ENCODE measurements around the gene AMBRA1.

Gene AMBRA1

GRCh38 chr11:46498179-46498578 is 95.6 kb downstream of the AMBRA1 start:
- DNase-seq: no peak

- no peak for DNase-seq
Observed at GRCh38 chr11:46497498-46497897, 96.3 kb downstream of the AMBRA1 start.

GRCh38 chr11:46493791-46494190 is 100.0 kb downstream of the AMBRA1 start:
- DNase-seq: no peak

GRCh38 chr11:46492532-46492931 is 101.3 kb downstream of the AMBRA1 start:
- DNase-seq: no peak

GRCh38 chr11:46491661-46492330 is 102.0 kb downstream of the AMBRA1 start:
- DNase-seq: no peak

GRCh38 chr11:46490666-46491065 is 103.2 kb downstream of the AMBRA1 start:
- no peak for DNase-seq

- peak; percentile 60 for DNase-seq
Observed at GRCh38 chr11:46489656-46490560, 103.9 kb downstream of the AMBRA1 start.

- DNase-seq: no peak
Observed at GRCh38 chr11:46485856-46486443, 107.9 kb downstream of the AMBRA1 start.

- no peak for DNase-seq
Observed at GRCh38 chr11:46484101-46484500, 109.7 kb downstream of the AMBRA1 start.

- no peak for DNase-seq
Observed at GRCh38 chr11:46480909-46481308, 112.9 kb downstream of the AMBRA1 start.

GRCh38 chr11:46480166-46480726 is 113.6 kb downstream of the AMBRA1 start:
- DNase-seq: no peak

- no peak for DNase-seq
Observed at GRCh38 chr11:46479601-46480000, 114.2 kb downstream of the AMBRA1 start.

GRCh38 chr11:46478196-46478595 is 115.6 kb downstream of the AMBRA1 start:
- no peak for DNase-seq

- no peak for DNase-seq
Observed at GRCh38 chr11:46477136-46477535, 116.7 kb downstream of the AMBRA1 start.

GRCh38 chr11:46475926-46476545 is 117.8 kb downstream of the AMBRA1 start:
- no peak for DNase-seq

- no peak for DNase-seq
Observed at GRCh38 chr11:46475051-46475925, 118.5 kb downstream of the AMBRA1 start.

GRCh38 chr11:46472662-46472994 is 121.2 kb downstream of the AMBRA1 start:
- DNase-seq: no peak

- no peak for DNase-seq
Observed at GRCh38 chr11:46471943-46472661, 121.7 kb downstream of the AMBRA1 start.

GRCh38 chr11:46469926-46470325 is 123.9 kb downstream of the AMBRA1 start:
- no peak for DNase-seq

GRCh38 chr11:46465683-46466082 is 128.1 kb downstream of the AMBRA1 start:
- peak; percentile 35 for DNase-seq

GRCh38 chr11:46463701-46464421 is 130.0 kb downstream of the AMBRA1 start:
- no peak for DNase-seq
